Osteoblast (primary cell): ENCODE results near the gene SLC6A13. TPM values are rescaled to one million over a fixed set of nuclear protein-coding genes. Genes with fewer than 3 reads are reported as not detected.

Source experiments
- DNase-seq: peaks from one replicate; pipeline ENCODE4 v3.0.0; 2011; ENCODE audit warnings: low spot score, mixed read lengths; ENCODE audit not compliant: insufficient read length; ENCODE audit errors: missing footprints
- H2AFZ ChIP-seq: 2 replicates; pipeline ENCODE4 v1.6.0; 2011; ENCODE audit warnings: mild to moderate bottlenecking, low read length
- H3K27ac ChIP-seq: 2 replicates; pipeline ENCODE4 v1.5.1; 2011; ENCODE audit warnings: mild to moderate bottlenecking, low read depth, low read length, moderate library complexity
- H3K27me3 ChIP-seq: 2 replicates; pipeline ENCODE4 v1.6.0; 2012; ENCODE audit warnings: mild to moderate bottlenecking, control low read depth, inconsistent platforms, low read length, moderate library complexity; ENCODE audit not compliant: insufficient read depth
- H3K36me3 ChIP-seq: 2 replicates; pipeline ENCODE4 v1.5.1; 2011; ENCODE audit warnings: mild to moderate bottlenecking, low read length, control low read depth, moderate library complexity; ENCODE audit not compliant: insufficient read depth
- H3K4me1 ChIP-seq: 2 replicates; pipeline ENCODE4 v1.5.1; 2011; ENCODE audit warnings: mild to moderate bottlenecking, low read length, control low read depth, moderate library complexity; ENCODE audit not compliant: insufficient read depth
- H3K4me2 ChIP-seq: 2 replicates; pipeline ENCODE4 v1.6.0; 2011; ENCODE audit warnings: mild to moderate bottlenecking, low read length; ENCODE audit not compliant: insufficient read depth
- H3K4me3 ChIP-seq: fragments of 200-600 bp; sonication (generic); 3 replicates; pipeline ENCODE4 v1.5.1; 2012; ENCODE audit warnings: mild to moderate bottlenecking, low read length, inconsistent platforms; ENCODE audit not compliant: insufficient read depth
- H3K79me2 ChIP-seq: 2 replicates; pipeline ENCODE4 v1.6.0; 2012; ENCODE audit warnings: mild to moderate bottlenecking, low read length, control low read depth, inconsistent platforms; ENCODE audit not compliant: insufficient read depth
- H3K9me3 ChIP-seq: 2 replicates; pipeline ENCODE4 v1.5.1; 2011; ENCODE audit warnings: low read depth, low read length, control low read depth
- H4K20me1 ChIP-seq: 2 replicates; pipeline ENCODE4 v1.6.0; 2012; ENCODE audit warnings: mild to moderate bottlenecking, low read length, control low read depth; ENCODE audit not compliant: insufficient read depth
- total RNA-seq: library from RNA; depleted of rRNA; stranded (reverse); fragments of >200 nt; gene quantifications from 2 replicates; pipeline ENCODE4 v1.2.3, GENCODE V29; 2012
- TF ChIP-seq, protein P1 (sequence below): IDR thresholded peaks from 2 replicates; pipeline ENCODE4 v1.5.1; 2011; ENCODE audit warnings: mild to moderate bottlenecking, low read depth, low read length, moderate library complexity; ENCODE audit errors: extremely low read depth

The SLC6A13 gene
- total RNA-seq, 1 donor: not detected

DNA sequence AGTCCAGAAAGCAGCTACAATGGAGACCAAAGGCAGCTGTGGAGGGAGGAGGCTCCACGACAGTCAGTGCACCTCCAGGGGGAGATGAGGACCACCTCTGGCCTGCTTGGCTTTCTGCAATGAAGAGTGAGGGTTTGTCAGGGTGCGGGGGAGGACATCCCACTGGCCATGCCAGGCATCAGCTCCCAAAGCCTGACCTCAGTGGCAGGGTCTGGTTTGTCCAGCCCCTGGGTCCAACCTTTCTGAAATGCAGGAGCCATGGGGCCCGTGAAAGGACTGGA, 83.9 kb downstream of the SLC6A13 start:
- no peak overlapping the region for H2AFZ ChIP-seq
- H3K4me1 ChIP-seq: peaks cover 21% of the 10 kb centered on the region

DNA sequence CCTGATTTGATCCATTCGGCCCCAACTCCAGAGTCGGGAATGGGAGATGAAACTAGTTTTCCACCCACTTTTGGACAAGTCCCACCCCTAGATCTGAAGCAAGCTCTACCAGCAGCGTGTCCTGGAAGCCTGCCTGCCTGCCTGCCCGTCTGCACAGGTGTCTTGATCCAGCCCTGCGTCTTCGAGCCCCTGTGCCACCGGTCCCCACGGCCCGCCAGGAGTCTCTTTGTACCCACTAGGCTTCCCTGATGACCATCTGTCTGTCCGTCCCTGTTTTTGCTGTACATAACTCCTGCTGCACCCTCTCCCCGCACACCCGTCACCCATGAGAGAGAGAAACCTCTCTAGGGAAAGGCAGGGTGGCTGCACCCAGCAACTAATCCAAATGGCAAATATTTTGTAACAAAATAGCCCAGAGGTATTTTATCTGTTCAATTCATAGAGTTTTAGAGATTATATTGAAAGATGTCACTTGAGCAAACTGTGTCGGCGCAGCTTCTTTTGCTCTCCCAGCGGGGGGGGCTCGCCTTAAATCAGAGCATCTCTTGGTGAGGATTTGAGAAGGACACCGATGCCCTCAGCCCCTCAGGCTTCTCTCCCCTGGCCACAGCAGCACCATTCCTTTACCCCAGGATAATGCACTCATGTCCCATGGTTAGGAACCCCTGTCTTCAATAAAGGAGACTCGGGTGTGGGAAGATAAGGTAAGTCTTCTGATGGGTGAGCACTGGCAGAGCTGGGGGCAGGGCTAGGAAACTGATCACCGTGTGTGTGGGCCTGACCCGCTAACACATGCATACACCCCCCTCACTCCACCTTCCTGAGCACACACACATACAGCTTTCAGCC, 84.4 kb downstream of the SLC6A13 start:
- H3K9me3 ChIP-seq: no peaks in the 10 kb centered on the region
- H3K4me2 ChIP-seq: no peak overlapping the region
- H2AFZ ChIP-seq: no peak overlapping the region
- no peaks in the 10 kb centered on the region for H3K79me2 ChIP-seq
- TF ChIP-seq, protein P1, sequence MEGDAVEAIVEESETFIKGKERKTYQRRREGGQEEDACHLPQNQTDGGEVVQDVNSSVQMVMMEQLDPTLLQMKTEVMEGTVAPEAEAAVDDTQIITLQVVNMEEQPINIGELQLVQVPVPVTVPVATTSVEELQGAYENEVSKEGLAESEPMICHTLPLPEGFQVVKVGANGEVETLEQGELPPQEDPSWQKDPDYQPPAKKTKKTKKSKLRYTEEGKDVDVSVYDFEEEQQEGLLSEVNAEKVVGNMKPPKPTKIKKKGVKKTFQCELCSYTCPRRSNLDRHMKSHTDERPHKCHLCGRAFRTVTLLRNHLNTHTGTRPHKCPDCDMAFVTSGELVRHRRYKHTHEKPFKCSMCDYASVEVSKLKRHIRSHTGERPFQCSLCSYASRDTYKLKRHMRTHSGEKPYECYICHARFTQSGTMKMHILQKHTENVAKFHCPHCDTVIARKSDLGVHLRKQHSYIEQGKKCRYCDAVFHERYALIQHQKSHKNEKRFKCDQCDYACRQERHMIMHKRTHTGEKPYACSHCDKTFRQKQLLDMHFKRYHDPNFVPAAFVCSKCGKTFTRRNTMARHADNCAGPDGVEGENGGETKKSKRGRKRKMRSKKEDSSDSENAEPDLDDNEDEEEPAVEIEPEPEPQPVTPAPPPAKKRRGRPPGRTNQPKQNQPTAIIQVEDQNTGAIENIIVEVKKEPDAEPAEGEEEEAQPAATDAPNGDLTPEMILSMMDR: no peak
- H4K20me1 ChIP-seq: no peaks in the 10 kb centered on the region
- DNase-seq: no peak
- H3K27me3 ChIP-seq: peaks cover 11% of the 10 kb centered on the region
- H3K27ac ChIP-seq: no peak overlapping the region
- peaks cover 21% of the 10 kb centered on the region for H3K4me1 ChIP-seq
- H3K36me3 ChIP-seq: no peaks in the 10 kb centered on the region
- no peak overlapping the region for H3K4me3 ChIP-seq

More for the DNA sequence above, 83.9 kb downstream of the SLC6A13 start:
- Histone ChIP-seq H3K4me3 (no peak overlapping the region), H4K20me1 (no peaks in the 10 kb centered on the region), H3K27me3 (peaks cover 6% of the 10 kb centered on the region), H3K27ac (no peak overlapping the region), H3K9me3 (no peaks in the 10 kb centered on the region), H3K4me2 (no peak overlapping the region), H3K79me2 (no peaks in the 10 kb centered on the region), H3K36me3 (no peaks in the 10 kb centered on the region)
- DNase-seq: no peak
- TF ChIP-seq, protein P1: no peak

DNA sequence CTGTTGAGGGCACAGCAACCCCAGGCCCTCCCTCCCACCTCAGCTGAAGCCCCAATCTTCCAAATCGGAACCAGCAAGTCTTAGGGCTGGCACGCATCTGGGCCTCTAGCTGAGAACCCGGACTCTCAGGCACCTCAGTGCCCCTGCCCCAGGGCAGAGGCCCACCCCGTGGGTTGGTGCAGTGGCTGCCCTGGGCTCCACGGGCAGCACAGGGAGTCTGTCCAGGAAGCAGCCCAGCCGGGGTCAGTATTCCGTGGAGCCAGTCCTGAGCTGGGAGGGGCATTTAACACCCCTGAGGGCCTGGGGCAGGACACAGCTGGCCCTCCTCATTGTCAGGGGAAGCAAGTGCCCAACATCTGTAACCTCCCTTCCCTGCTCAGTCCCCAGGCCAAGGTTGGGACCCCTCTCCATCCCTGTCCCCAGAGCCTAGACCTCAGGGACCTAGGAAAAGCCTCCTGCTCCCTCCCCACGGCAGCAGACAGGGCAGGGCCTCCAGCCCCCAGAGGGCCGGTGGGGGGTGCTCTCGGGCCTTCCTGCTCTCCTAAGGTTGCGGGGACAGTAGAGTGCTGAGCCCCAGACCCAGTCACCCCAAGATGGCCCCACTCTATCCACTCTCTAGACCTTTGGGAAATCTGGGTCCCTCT, 85.2 kb downstream of the SLC6A13 start:
- Histone ChIP-seq H3K4me1 (peaks cover 16% of the 10 kb centered on the region), H4K20me1 (no peaks in the 10 kb centered on the region), H3K36me3 (no peaks in the 10 kb centered on the region), H3K4me3 (no peak overlapping the region), H3K79me2 (no peaks in the 10 kb centered on the region), H3K27me3 (peaks cover 13% of the 10 kb centered on the region), H2AFZ (no peak overlapping the region), H3K9me3 (no peaks in the 10 kb centered on the region), H3K27ac (no peak overlapping the region), H3K4me2 (no peak overlapping the region)
- DNase-seq: no peak
- TF ChIP-seq, protein P1: no peak
